NK-92 (cell line): ENCODE measurements around the gene GRIN1.
"Not testable (repeated sequence)": the region's sequence is repeated elsewhere in the genome, so short reads cannot be mapped to it uniquely, and the experiment has no call there.

Experiments
- DNase-seq: peaks from one replicate; lab custom pipeline; 2025; ENCODE audit not compliant: unreplicated experiment; lab: John Stamatoyannopoulos, UW

GRIN1 gene

DNA sequence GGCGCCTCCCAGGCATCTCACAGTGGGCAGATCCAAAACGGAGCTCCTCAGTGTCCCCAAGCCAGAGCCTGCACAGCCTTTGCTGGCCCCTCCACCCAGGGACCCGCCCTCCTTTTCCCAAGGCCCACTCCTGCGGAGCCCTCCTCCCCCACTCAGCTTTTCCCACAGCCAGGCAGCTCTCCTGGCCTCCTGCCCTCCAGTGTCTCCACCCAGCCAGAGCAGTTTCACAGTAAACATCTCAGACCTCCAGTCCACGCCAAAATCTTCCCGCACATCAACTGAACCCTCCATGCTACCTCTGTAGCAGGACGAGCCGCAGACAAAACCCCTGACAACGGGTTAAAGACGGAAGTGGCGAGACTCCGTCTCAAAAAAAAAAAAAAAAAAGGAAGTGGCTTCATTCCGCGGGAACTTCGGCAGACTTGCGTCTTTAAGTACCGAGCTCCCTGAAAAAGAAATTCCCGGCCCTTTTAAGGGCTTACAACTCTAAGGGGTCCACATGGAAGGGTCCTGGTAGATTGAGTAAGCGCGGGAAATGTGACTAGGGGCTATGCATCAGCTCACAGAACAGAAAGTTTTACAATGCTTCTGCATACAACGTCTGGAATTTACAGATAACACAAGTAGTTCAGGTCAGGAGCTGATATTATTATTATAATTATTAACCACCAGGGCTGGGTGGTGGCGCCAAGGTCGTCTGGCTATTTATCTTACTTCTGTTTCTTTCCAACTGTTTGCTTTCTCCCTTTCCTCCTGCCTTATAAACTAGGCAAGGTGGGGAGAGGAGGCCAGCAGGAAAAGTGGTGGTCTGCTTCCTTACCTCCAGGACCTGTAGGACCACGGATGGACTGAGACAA is 11.4 kb upstream of the GRIN1 start:
- no peak for DNase-seq

DNA sequence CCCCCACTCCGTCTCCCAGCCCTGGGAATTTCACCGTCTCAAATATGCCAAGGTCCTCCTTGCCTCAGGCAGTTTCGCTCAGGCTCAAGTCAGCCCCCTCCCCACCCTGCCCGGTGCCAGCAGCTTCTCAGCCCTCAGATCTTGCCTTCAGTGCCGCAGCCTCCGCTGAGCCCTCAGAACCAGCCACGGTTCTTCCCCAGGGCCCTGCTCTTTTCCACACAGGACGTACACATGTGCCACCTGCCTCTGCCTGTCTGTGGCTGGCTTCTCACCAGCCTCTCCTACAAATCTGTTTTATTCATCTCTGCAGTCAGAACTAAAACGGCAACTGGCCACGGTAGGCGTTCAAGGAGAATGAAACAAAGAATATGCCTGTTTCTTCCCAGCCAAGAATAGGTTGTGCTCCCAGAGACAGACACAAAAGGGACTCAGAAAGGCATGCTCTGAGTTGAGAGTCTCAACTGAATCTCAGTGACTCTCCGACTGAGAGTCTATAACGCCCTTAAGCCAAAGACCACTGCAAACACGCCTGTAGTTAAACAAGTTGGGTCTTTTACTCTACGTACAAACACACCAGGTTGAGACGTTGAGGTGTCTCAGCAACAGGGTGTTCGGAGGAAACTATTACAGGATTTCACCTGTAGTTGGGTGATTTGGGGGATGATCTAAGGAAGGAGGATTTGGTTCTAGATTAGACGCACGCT is 10.6 kb upstream of the GRIN1 start:
- DNase-seq: no peak

DNA sequence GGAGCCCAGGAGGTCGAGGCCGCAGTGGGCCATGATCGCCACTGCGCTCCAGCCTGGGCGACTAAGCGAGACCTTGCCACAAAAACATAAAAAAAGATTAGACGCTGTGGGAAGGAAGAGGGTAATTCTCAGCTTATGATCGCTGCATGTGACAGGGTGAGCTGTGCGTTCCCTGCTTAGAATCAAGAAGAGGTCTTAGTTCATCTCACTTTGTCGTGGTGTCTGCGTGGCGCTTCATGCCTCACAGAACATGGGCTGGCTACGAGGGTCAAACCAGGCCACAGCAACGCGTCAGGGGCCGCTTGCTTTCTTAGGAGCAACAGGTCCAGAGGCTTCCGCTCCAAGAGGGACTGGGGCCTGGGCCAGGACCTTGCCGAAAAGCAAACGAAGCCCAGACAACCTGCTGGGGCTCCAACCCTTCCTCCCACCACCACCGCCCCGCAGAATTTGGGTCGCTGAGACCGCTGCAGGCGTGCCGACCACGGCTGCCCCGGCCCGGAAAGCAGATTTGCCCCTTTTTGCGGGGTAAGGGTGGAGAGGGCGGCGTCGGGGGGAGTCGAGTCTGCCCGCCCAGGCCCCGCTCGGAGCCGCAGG is 10.0 kb upstream of the GRIN1 start:
- DNase-seq: no peak

DNA sequence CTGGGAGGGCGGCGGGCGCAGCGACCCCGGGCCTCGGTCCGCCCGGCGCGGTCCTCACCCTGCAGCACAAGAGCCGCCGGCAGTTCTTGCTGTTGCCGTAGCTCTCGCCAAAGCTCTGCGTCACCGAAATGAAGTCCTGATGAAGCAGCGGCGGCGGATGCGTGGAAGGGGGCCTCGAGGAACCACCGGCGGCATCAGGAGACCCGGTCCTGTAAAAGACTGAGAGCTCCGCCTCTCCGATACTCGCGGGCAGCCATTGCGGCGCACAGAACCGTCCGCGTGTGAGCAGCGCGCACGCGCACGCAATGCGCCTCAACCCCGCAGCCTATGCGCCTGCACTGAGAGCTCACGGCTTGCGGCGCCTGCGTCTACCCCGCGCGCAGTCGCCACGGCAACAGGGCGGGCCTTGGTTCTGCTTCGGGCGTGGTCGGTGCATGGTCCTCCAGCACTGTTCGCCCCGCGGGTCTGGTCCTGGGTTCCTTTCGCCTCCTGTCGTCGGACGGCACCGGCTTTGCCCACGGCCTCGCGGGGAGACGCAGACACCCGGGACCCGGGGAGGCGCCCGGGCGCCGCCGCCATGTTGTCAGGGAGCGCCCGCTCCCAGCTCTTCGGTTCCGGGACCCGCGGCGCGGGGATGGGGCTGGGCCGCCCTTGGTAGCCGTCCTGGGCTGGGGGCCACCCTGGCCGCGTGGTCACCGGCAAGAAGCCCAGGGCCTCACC is 9.3 kb upstream of the GRIN1 start:
- DNase-seq: no peak

DNA sequence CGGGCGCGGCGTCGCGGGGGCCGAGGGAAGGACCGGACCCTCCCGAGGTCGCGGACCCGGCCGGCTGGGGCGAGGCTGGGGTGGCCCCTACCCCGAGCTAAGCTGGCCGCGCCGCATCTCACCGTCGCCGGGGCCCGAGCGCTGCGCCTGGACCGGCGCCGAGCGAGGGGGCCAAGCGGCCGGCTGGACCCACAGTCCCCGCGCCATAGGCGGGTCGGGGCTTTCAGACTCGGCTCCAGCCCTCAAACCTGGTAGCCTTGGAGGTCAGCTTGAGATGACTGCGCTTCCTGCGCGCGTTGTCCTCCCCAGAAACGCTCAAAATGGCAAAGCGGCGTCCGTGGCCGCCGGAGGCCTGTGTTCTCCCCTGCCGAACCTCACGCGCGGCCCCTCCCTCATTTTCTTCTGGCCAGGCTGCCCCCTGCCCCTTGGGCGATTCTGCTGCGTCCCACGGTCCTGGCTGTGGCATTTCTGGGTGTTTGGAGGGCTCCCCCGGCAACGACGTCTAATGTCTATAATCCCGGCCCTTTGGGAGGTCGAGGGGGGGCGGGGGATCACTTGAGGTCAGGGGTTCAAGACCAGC is 8.7 kb upstream of the GRIN1 start:
- DNase-seq: no peak

DNA sequence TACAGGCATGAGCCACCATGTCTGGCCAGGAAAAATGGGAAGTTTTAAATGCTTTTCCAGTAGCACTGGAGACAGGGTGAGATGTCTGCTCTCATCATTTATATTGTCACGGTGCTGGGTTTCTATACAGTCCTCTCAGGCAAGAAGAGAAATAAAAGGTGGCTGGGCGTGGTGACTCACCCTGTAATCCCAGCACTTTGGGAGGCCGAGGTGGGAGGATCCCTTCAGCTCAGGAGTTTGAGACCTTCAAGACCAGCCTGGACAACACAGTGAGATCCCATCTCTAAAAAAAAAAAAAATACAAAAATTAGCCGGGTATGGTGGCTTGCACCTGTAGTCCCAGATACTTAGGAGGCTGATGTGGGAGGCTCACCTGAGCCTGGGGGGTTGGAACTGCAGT is 4.8 kb upstream of the GRIN1 start:
- DNase-seq: no peak

DNA sequence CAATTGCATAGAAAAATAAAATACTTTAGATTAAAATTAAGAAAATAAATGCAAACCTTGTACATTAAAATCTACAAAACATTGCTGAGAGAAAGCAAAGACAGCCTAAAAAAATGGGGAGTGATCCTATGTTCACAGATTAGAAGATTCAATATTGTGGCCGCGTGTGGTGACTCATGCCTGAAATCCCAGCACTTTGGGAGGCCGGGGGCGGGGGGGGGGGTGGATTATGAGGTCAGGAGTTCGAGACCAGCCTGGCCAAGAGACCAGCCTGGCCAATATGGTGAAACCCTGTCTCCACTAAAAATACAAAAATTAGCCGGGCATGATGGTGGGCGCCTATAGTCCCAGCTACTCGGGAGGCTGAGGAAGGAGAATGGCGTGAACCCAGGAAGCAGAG is 3.8 kb upstream of the GRIN1 start:
- DNase-seq: not testable (repeated sequence)

DNA sequence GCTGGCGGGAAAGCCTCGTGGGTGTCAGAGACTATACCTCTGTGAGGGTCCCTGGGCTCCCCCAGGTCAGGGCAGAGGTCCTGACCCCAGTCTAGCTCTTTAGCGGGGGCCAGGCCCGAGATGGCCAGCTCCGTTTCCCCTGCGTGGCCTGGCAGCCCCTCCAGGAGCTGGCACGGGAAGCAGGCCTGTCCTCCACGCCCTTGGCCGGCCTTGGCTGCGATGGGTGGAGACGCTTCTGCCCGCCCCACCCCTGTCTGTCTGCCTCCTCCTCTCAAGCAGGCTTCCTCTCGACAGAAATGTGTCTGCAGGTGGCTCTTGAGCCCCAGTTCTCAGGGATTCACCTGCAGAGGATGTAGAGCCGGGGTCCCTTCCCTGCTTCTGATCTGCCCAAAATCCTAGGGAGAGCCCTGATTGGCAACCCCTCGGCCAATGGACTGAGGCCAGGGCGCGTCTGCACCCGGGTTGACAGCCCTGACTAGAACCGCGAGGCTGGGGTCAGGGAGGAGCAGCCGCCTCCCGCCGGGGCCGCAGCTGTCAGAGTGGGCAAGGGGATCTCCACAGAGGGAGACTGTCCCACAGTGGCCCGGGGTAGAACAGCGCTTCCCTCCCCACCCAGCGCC is 2.6 kb upstream of the GRIN1 start:
- no peak for DNase-seq

DNA sequence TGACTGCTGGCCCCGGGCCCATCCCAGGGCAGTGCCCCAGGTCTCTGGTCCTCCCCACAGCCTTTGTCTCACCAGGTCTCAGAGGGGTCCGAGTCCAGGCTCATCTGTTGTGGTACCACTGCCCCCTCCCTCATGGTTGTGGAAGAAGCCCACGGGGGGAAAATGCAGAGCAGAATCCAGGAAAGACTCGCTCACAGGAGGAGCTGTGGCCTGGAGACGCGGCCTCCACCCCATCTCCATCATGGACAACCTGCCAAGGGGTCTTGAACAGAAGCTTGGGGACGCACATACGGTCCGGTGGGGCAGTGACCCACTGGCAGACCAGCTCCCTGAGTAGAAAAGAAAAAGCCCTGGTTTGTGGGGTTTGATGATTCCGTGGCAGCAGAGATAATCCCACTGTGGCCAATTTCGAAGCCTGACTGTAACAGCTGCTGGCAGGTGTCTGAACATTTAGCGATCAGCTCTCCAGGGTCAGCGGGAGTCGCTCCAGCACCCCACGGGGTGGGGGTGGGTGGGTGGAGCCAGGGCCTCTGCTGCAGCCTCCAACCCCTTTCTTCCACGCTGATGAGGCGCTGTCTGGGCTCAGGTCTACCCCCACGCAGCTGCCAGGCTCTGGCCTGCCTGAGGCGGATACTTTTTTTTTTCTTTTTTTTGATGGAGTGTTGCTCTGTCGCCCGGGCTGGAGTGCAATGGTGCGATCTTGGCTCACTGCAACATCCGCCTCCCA is 1.9 kb upstream of the GRIN1 start:
- no peak for DNase-seq

DNA sequence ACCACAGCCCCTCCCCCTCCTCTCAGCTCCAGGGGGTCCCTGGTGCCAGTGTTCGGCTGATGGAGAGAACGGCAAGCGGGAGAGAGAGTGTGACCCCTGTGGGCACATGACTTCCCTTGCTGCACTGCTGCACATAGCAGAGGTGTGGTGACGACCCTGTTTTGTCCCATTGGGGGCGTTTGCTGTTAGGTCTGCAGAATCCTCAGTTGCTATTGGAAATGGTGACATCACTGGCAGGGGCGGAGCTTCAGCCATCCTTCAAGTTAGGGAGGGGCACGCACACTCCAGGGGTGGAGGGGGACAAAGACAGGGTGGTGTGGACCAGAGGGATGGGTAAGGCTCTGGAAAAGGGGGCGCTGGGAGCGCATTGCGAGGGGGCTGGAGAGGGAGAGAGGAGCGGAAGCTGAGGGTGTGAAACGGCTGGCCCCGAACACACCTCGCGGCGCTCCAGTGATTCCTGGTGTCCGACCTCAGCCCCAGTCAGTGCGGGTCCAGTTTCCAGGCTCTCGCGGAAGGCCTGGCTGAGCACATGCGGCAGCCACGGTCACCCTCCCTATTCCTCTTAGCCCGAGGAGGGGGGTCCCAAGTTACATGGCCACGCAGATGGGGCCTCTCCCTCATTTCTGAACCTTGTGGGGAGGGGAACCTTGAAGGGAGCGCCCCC is 764 bp upstream of the GRIN1 start:
- DNase-seq: no peak

DNA sequence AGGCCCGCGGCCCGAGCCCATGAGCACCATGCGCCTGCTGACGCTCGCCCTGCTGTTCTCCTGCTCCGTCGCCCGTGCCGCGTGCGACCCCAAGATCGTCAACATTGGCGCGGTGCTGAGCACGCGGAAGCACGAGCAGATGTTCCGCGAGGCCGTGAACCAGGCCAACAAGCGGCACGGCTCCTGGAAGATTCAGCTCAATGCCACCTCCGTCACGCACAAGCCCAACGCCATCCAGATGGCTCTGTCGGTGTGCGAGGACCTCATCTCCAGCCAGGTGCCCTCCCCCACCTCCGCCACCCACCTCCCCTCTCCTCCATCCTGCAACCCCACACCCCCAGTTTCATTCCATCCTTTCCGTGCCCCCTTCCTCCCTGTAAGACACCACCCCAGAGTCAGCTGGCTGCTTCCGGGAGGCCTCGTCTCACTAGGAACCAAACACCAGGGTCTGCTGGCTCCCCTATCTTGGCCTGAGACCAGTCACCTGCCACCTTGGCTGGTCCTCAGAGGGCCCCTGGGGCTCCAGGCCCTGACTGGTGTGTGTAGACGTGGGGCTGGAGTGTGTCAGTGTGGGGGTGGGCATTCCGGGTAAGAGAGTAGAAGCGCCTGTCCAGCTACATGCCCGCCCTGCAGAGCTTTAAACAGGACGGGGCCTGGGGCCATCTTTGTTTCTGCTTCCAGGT is 655 bp downstream of the GRIN1 start:
- no peak for DNase-seq

DNA sequence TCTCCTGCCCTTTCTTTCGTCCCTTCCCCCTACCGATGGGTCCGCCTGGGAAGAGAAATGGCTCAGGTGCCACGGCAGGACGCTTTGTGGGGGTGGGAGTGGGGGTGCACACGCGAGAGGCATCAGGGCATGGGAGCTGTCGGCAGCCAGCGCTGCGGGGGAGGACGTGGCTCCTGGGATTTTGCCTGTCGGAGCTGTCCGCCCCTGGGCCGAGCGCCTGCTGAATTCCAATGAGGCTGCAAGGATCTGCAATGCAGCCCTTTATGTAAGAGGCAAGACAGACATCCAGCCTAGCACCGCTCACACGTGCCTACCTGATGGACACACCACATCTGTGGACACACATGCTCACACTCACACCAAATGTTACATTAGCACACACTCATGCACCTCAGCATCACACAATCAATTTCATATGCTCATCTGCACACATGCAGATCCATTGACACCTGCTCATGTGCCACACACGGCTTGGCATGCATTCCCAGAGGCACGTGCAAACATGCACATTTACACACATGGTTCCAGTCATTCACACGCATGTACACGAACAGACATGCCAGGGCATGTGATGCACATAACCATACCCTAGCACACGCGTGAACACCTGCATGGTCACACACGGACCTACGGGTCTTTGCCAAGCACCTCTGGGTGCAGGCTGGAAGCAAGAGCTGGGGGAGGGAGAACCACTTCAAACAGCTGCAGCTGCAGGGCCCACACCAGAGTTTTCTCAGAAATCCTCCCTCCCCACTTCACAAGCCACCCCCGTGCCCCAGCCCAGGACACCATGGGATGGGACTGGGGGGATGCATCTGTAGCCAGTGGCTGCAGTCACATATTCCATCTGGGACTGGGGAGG is 1.4 kb downstream of the GRIN1 start:
- no peak for DNase-seq

DNA sequence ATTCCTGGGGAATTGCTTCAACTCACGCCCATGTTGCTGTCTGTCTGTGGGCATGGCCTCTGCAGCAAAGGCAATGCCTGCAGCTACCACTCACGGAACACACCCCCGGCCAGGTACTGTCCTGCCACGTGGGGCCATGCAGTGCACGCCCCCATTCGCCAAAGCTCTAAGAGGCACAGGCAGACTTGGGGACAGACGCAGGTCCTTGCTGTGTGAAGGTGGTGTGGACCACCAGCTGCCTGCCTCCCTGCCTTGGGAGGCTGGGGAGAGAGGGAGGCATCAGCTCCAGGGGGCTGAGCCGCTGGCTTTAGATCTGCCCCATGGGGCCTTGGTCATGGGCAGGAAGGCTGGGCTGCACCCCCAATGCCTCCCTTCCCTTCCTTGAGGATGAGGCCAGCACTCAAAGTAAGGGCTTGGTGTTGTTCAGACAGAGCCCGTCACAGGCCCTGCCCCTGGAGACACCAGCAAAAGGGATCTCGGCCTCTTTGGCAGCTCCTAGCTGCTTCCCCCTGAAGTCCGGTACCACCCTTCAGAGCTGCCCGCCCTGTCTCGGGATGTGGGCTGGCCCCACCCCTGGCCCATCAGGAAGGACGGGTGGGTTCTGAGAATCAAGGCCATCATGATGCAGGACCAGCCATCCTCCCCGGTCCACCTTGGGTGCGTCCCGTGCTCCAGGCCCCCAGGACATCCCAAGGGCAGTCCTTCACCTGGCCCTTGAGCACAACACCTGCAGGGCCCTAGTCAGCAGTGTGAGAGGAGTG is 2.3 kb downstream of the GRIN1 start:
- no peak for DNase-seq

DNA sequence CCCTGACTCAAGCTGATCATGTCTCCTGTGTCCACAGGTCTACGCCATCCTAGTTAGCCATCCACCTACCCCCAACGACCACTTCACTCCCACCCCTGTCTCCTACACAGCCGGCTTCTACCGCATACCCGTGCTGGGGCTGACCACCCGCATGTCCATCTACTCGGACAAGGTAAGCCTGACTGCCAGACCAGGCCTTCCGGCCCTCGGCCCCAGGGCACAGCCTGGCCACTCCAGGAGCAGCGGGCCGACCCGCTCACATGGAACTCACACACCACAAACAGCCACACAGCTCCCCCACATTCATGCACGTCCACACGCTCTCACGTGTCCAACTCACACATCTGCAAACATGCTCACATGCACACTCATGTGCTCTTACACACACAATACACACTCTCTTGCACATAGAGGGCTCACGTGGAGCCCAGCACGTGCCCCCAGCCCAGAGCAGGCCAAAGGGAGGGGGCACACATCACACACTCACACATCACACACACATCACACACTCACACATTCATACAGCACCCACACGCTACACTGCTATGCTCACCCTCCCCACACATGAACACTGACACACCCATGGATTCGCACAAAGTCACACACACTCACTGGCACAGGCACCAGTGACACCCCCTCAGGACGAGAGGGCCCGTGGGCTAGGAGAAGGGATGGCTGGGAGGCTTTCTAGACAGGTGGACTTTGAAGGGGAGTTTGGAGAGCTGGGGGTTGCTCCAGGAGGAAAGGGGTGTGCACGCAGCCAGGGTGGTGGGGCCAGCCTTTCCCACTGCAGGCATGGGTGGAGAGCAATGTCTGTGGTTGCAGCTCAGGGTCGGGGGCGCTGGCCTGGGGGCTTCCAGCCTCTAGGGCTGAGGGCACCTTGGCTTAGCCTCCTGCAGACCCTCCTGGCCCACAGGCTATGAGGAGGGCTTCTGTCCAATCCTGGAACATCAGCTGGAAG is 3.3 kb downstream of the GRIN1 start:
- DNase-seq: no peak

DNA sequence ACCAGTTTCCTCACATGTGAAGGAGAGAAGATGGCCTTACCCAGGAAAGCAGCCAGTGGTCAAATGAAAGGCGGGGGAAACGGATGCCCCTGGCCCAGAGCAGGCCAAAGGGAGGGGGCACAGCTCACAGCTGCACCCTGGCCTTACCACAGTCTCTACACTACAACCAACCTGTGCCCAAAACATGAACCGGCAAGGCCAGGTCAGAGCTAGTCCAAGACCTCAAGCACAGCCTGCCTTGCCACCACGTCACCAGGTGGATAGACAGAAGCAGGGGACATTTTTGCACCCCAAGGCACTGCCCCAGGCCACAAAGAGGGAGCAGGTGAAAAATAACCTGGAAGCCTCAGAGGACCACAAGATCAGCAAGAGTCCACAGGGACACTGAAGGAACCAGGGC is 4.5 kb downstream of the GRIN1 start:
- no peak for DNase-seq
